K562 (cell line): ENCODE measurements around the gene GIGYF1. TPM values are rescaled to one million over a fixed set of nuclear protein-coding genes. Genes with fewer than 3 reads are reported as not detected.
A peak's percentile ranks its signal among the peaks of the same experiment; 100 is the strongest.

Source experiments
- ARID3B ChIP-seq: fragments of 250-450 bp; sonication (Bioruptor Pico); IDR thresholded peaks from 2 replicates; pipeline ENCODE4 v1.4.0; 2020; ENCODE audit warnings: borderline replicate concordance
- ATF2 ChIP-seq: sonication (generic); formaldehyde crosslinking; IDR thresholded peaks from 2 replicates; pipeline ENCODE4 v1.8.1; 2022; ENCODE audit warnings: missing genetic modification reagents
- BCLAF1 ChIP-seq, 2 experiments: fragments of 450-650 bp in 1 of 2; IDR thresholded peaks; 2 replicates each; pipeline ENCODE4 v1.6.1; 2011 to 2017; ENCODE audit warnings: low read depth in 2 of 2, antibody characterized with exemption in 1 of 2, borderline replicate concordance in 1 of 2, low read length in 1 of 2, mild to moderate bottlenecking in 1 of 2, mixed read lengths in 1 of 2; ENCODE audit not compliant: control insufficient read depth in 1 of 2
- BMI1 ChIP-seq: fragments of 150-350 bp; IDR thresholded peaks from 2 replicates; pipeline ENCODE4 v1.6.1; 2014; ENCODE audit warnings: low read length
- ETS1 ChIP-seq: conservative IDR thresholded peaks from 2 replicates; pipeline ENCODE4 v1.6.1; 2011; ENCODE audit warnings: low read depth, mild to moderate bottlenecking, low read length; ENCODE audit not compliant: control insufficient read depth
- FOSL1 ChIP-seq: fragments of 200-800 bp; sonication (Bioruptor generic); conservative IDR thresholded peaks from 2 replicates; pipeline ENCODE4 v1.6.1; 2016; ENCODE audit warnings: missing genetic modification characterization, missing compliant biosample characterization
- HDAC8 ChIP-seq: fragments of 450-650 bp; IDR thresholded peaks from 2 replicates; pipeline ENCODE4 v1.6.1; 2016; ENCODE audit warnings: mild to moderate bottlenecking, missing genetic modification characterization, moderate library complexity, missing compliant biosample characterization
- KDM1A ChIP-seq, 2 experiments: fragments of 450-650 bp; IDR thresholded peaks; 2 replicates each; pipeline ENCODE4 v1.6.1; 2016; ENCODE audit warnings: mild to moderate bottlenecking in 2 of 2
- KLF1 ChIP-seq: fragments of 450-650 bp; IDR thresholded peaks from 2 replicates; pipeline ENCODE4 v1.6.1; 2016; ENCODE audit warnings: missing genetic modification characterization, missing compliant biosample characterization
- PKNOX1 ChIP-seq: fragments of 450-650 bp; IDR thresholded peaks from 2 replicates; pipeline ENCODE4 v1.6.1; 2016
- POLR2AphosphoS2 ChIP-seq: IDR thresholded peaks from 2 replicates; pipeline ENCODE4 v1.6.1; 2012; ENCODE audit warnings: low read length, improper control_type of control experiment
- RBBP5 ChIP-seq: fragments of 200-600 bp; sonication (generic); IDR thresholded peaks from 2 replicates; pipeline ENCODE4 v1.6.1; 2012; ENCODE audit warnings: borderline replicate concordance, mild to moderate bottlenecking, low read length, control low read depth, inconsistent platforms; ENCODE audit not compliant: insufficient read depth, poor library complexity, severe bottlenecking
- RBM25 ChIP-seq: fragments of 200-400 bp; formaldehyde crosslinking; IDR thresholded peaks from 2 replicates; pipeline ENCODE4 v1.6.1; 2018; ENCODE audit warnings: low read length, low read depth, moderate library complexity; ENCODE audit not compliant: severe bottlenecking
- RNF2 ChIP-seq: sonication (generic); IDR thresholded peaks from 2 replicates; pipeline ENCODE4 v1.6.1; 2016
- STAG1 ChIP-seq: sonication (generic); formaldehyde crosslinking; IDR thresholded peaks from 2 replicates; pipeline ENCODE4 v1.5.0; 2020; ENCODE audit warnings: missing genetic modification reagents, borderline replicate concordance
- ZFP91 ChIP-seq: sonication (generic); formaldehyde crosslinking; IDR thresholded peaks from 2 replicates; pipeline ENCODE4 v1.8.0; 2022; ENCODE audit warnings: mild to moderate bottlenecking, missing genetic modification reagents
- polyA plus RNA-seq, 8 experiments: library from polyadenylated mRNA; depleted of rRNA in 4 of 8; stranded (reverse) in 5 of 8; unstranded in 3 of 8; fragments of >200 nt; fragmentation: Nextera tagmentation in 2 of 8; fragmentation: Illumina TruSeq in 1 of 8; extraction: Ambion mirVana in 2 of 8; extraction: Trizol in 1 of 8; gene quantifications; 2 replicates each; pipeline versions ENCODE4 v1.2.1 to v1.2.3, GENCODE V29; 2011 to 2014; ENCODE audit warnings: inconsistent platforms in 1 of 8, missing spikeins in 1 of 8
- total RNA-seq, 7 experiments: library from RNA; depleted of rRNA in 6 of 7; stranded (reverse); fragments of >200 nt in 6 of 7; fragmentation: Illumina TruSeq in 2 of 7; extraction: Trizol in 2 of 7; gene quantifications; 2 replicates each; pipeline versions ENCODE4 v1.2.1 to v1.2.3, GENCODE V29; 2011 to 2021; ENCODE audit warnings: low replicate concordance in 1 of 7

Gene GIGYF1
- total and polyA plus RNA-seq, 9 of the 15 experiments (the other 6 are each of a cell fraction or from before 2014, with no cell fraction given) = 0.56 to 76.2 (median 16.8) TPM

GRCh38 chr7:100705320-100705752 is 11.3 kb upstream of the GIGYF1 start (continued):
- TF ChIP-seq ATF2 (no peak), KLF1 (no peak), ETS1 (peak; percentile 38; the same call in 1 of the 2 replicates), ARID3B (CRISPR knock-in tag) (0 out of 2 replicates have a peak, but pooled peaks have one; percentile 87), FOSL1 (tag) (0 out of 2 replicates have a peak, but pooled peaks have one; percentile 9), RNF2 (peak; percentile 13; the same call in 1 of the 2 replicates), RBBP5 (peak; percentile 39), POLR2AphosphoS2 (no peak), ZFP91 (CRISPR knock-in tag) (0 out of 2 replicates have a peak, but pooled peaks have one; percentile 39), STAG1 (CRISPR knock-in tag) (peak; percentile 44), KDM1A (IDR thresholded peaks at IDR 0.05) (no peak), HDAC8 (tag) (peak; percentile 54; the same call in 1 of the 2 replicates), PKNOX1 (peak; percentile 12; the same call in 1 of the 2 replicates), BCLAF1 (IDR thresholded peaks at IDR 0.05; ENCODE audit: borderline replicate concordance in 1 of 2, control insufficient read depth in 1 of 2, low read depth in 2 of 2, low read length in 1 of 2) (0 out of 4 replicates have a peak, but pooled peaks of 1 of the 2 experiments have one; percentile 8), BMI1 (no peak), RBM25 (no peak)
